ENCODE results near the gene MYL6B.

GRCh38 chr12:56116267-56117081 is 35.9 kb upstream of the MYL6B start, which contains the start of gene RPL41:
- TF ChIP-seq CTCF (conservative IDR thresholded peaks at IDR 0.05 in 1 of 2, IDR thresholded peaks at IDR 0.05 in 1 of 2; ENCODE audit: low read depth in 1 of 2, low read length in 2 of 2) (no peak), EZH2 (IDR thresholded peaks at IDR 0.05; ENCODE audit: low read length, missing control alignments) (no peak)

All from fibroblast of lung (primary cell).